Neural progenitor cell (in vitro differentiated cells): ENCODE data around the gene GAREM2.

ENCODE experiments used
- CTCF ChIP-seq: fragments of 200-600 bp; sonication (generic); IDR thresholded peaks from 2 replicates; pipeline ENCODE4 v1.5.1; 2017; ENCODE audit warnings: antibody characterized with exemption, mild to moderate bottlenecking
- EZH2 ChIP-seq: fragments of 200-600 bp; sonication (generic); IDR thresholded peaks from 2 replicates; pipeline ENCODE4 v1.6.1; 2017; ENCODE audit warnings: antibody characterized with exemption, mild to moderate bottlenecking, moderate library complexity
- EZH2phosphoT487 ChIP-seq: fragments of 200-600 bp; sonication (generic); IDR thresholded peaks from 2 replicates; pipeline ENCODE4 v1.6.1; 2017; ENCODE audit warnings: antibody characterized with exemption

- no peak for TF ChIP-seq CTCF
- TF ChIP-seq EZH2phosphoT487, result no peak
- no peak for TF ChIP-seq EZH2
Observed at GRCh38 chr2:26176279-26176615, 3.4 kb downstream of the GAREM2 start.
